Measurements from ENCODE around the gene GATD1. TPM values are rescaled to one million over a fixed set of nuclear protein-coding genes. Genes with fewer than 3 reads are reported as not detected.

The GATD1 gene
- total and polyA plus RNA-seq, 2 donors (not counting 1 experiment from before 2014, with no cell fraction given) = 62.4 to 70.0 TPM

DNA sequence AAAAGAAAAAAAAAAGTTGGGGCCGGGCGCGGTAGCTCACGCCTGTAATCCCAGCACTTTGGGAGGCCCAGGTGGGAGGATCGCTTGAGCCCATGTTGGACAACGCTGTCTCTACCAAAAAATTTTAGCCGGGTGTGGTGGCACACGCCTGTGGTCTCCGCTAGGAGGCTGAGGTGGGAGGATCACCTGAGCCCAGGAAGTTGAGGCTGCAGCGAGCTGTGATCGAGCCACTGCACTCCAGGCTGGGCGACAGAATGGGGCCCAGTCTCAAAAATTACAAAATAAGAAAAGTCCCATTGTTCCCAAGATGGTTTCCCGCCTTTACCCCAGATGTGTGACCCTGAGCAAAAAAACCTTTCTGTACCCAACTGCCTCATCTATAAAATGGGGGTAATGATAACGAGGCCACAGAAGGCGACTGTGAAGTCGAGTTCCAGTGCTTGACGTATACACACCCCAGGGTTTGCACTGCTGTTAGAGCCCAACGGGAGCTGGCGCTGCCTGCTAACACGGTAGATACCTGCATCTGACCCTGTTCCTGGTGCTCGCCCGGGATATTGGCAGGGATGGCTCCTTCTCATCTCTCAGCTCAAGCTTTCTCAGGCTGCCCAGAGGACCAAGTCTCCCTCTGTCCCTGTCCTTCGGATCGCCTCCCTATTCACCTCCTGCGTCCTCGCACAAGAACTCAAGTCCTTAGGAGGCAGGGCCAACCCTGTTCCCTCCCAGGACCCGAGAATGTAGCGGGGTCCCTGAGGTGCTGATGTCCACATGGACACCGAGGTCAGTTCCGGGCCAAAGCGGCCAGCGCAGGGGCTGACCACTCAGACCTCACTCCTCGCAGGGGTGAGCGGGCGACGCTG, 31.4 kb upstream of the GATD1 start:
- peak overlapping the region; percentile 83 to 94 for H3K27ac ChIP-seq (ENCODE audit: low read length in 2 of 2)
- H4K20me1 ChIP-seq (ENCODE audit: control insufficient read depth, insufficient read depth, low read length, poor library complexity, severe bottlenecking) = peaks cover 41% of the 10 kb centered on the region
- ChIA-PET CTCF (interaction anchor here (1.1 to 2.6 kb wide), 4 partner anchors 10 to 254 kb away, joined by 3 to 14 read pairs (median 4); partner anchors contain the start of gene PNPLA2), POLR2A (interaction anchor here (0.8 to 2.9 kb wide), 6 partner anchors 11 to 113 kb away, joined by 3 to 32 read pairs (median 8); partner anchors contain the start of genes PNPLA2, POLR2L, SLC25A22 and TMEM80)
- H3K9me3 ChIP-seq (ENCODE audit: control extremely low read depth in 1 of 3, control insufficient read depth in 2 of 3, insufficient read depth in 1 of 3, low read length in 2 of 3) = no peaks in the 10 kb centered on the region
- peak overlapping the region; percentile 99 for H3K27ac Mint-ChIP-seq
- no peak for DNase-seq
- H3K27me3 Mint-ChIP-seq = no peaks in the 10 kb centered on the region
- ATAC-seq (ENCODE audit: low read depth) = no peak
- TF ChIP-seq, protein P1, sequence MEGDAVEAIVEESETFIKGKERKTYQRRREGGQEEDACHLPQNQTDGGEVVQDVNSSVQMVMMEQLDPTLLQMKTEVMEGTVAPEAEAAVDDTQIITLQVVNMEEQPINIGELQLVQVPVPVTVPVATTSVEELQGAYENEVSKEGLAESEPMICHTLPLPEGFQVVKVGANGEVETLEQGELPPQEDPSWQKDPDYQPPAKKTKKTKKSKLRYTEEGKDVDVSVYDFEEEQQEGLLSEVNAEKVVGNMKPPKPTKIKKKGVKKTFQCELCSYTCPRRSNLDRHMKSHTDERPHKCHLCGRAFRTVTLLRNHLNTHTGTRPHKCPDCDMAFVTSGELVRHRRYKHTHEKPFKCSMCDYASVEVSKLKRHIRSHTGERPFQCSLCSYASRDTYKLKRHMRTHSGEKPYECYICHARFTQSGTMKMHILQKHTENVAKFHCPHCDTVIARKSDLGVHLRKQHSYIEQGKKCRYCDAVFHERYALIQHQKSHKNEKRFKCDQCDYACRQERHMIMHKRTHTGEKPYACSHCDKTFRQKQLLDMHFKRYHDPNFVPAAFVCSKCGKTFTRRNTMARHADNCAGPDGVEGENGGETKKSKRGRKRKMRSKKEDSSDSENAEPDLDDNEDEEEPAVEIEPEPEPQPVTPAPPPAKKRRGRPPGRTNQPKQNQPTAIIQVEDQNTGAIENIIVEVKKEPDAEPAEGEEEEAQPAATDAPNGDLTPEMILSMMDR (IDR thresholded peaks at IDR 0.05) = no peak
- no peak for TF ChIP-seq EZH2 (IDR thresholded peaks at IDR 0.05; ENCODE audit: borderline replicate concordance, insufficient read depth, low read depth, low read length, poor library complexity, severe bottlenecking)
- H3K4me3 Mint-ChIP-seq = peak overlapping the region; percentile 96
- peak overlapping the region; percentile 87 for H3K4me2 ChIP-seq (replicated peaks; ENCODE audit: low read depth, low read length, poor library complexity, severe bottlenecking)
- H3K79me2 ChIP-seq (ENCODE audit: control insufficient read depth, insufficient read depth, low read length) = peaks cover 38% of the 10 kb centered on the region
- H3K4me3 ChIP-seq (ENCODE audit: control extremely low read depth in 1 of 5, extremely low read depth in 1 of 5, insufficient read depth in 1 of 5, low read depth in 2 of 5, low read length in 4 of 5) = peak overlapping the region in 4 of 5 experiments; percentile 53 to 95 (median 88)
- H2AFZ ChIP-seq (ENCODE audit: insufficient read depth, low read depth, low read length, poor library complexity, severe bottlenecking) = peak overlapping the region; percentile 93
- intact Hi-C loops (cut with micrococcal nuclease) = loop anchor here (1.0 to 5.0 kb wide), 5 partner anchors 10 to 302 kb away; partner anchors contain the start of genes AP2A2, POLR2L, RNH1 and SLC25A22
- H3K4me1 ChIP-seq (ENCODE audit: control insufficient read depth in 2 of 2, insufficient read depth in 2 of 2, low read length in 2 of 2) = peaks cover 31 to 43% of the 10 kb centered on the region in 2 donors
- WGBS (ENCODE audit: insufficient coverage) = 25% methylated on average over 32 of the region's 36 CpGs
- no peaks in the 10 kb centered on the region for H3K9me3 Mint-ChIP-seq (ENCODE audit: insufficient read depth)
- H3K36me3 ChIP-seq (replicated peaks in 1 of 2; ENCODE audit: control extremely low read depth in 1 of 2, control insufficient read depth in 1 of 2, extremely low read depth in 1 of 2, insufficient read depth in 2 of 2, low read length in 1 of 2) = peaks cover 2 to 24% of the 10 kb centered on the region in 2 experiments
- H3K4me1 Mint-ChIP-seq = peaks cover 45% of the 10 kb centered on the region
- no peaks in the 10 kb centered on the region for H3K27me3 ChIP-seq (replicated peaks in 1 of 4; ENCODE audit: control extremely low read depth in 1 of 4, control insufficient read depth in 3 of 4, insufficient read depth in 4 of 4, low read length in 3 of 4)
- peak overlapping the region; percentile 90 for H3K9ac ChIP-seq (ENCODE audit: low read length)
